Measurements from ENCODE around the gene DHRS13.

DHRS13 gene

GRCh38 chr17:28950752-28951427, 48.0 kb upstream of the DHRS13 start:
- TF ChIP-seq REST (IDR thresholded peaks at IDR 0.05; ENCODE audit: insufficient read depth in 1 of 2, low read depth in 2 of 2, low read length in 2 of 2) (no peak), TAF1 (IDR thresholded peaks at IDR 0.05; ENCODE audit: borderline replicate concordance, insufficient read depth, low read length) (no peak), FOXP2 (optimal IDR thresholded peaks at IDR 0.05; ENCODE audit: borderline replicate concordance, extremely low read depth, extremely low read length, insufficient read depth) (no peak), SIN3A (IDR thresholded peaks at IDR 0.05; ENCODE audit: borderline replicate concordance, insufficient read depth, low read length) (no peak)

- no peak for TF ChIP-seq FOXP2 (optimal IDR thresholded peaks at IDR 0.05; ENCODE audit: borderline replicate concordance, extremely low read depth, extremely low read length, insufficient read depth)
- no peak for TF ChIP-seq POLR2AphosphoS5 (IDR thresholded peaks at IDR 0.05; ENCODE audit: low read depth, low read length)
- no peak for TF ChIP-seq REST (IDR thresholded peaks at IDR 0.05; ENCODE audit: insufficient read depth in 1 of 2, low read depth in 2 of 2, low read length in 2 of 2)
- no peak for TF ChIP-seq SIN3A (IDR thresholded peaks at IDR 0.05; ENCODE audit: borderline replicate concordance, insufficient read depth, low read length)
- no peak for TF ChIP-seq TAF1 (IDR thresholded peaks at IDR 0.05; ENCODE audit: borderline replicate concordance, insufficient read depth, low read length)
Observed at GRCh38 chr17:28950017-28950751, 47.3 kb upstream of the DHRS13 start.

- TF ChIP-seq REST (IDR thresholded peaks at IDR 0.05; ENCODE audit: insufficient read depth in 1 of 2, low read depth in 2 of 2, low read length in 2 of 2): no peak
- 0 out of 2 replicates have a peak, but pooled peaks have one; percentile 44 for TF ChIP-seq SIN3A (IDR thresholded peaks at IDR 0.05; ENCODE audit: borderline replicate concordance, insufficient read depth, low read length)
- TF ChIP-seq POLR2AphosphoS5 (IDR thresholded peaks at IDR 0.05; ENCODE audit: low read depth, low read length): no peak
- no peak for TF ChIP-seq FOXP2 (optimal IDR thresholded peaks at IDR 0.05; ENCODE audit: borderline replicate concordance, extremely low read depth, extremely low read length, insufficient read depth)
- no peak for TF ChIP-seq TAF1 (IDR thresholded peaks at IDR 0.05; ENCODE audit: borderline replicate concordance, insufficient read depth, low read length)
Observed at GRCh38 chr17:28949185-28950016, 46.5 kb upstream of the DHRS13 start.

- TF ChIP-seq POLR2AphosphoS5 (IDR thresholded peaks at IDR 0.05; ENCODE audit: low read depth, low read length) (no peak), FOXP2 (optimal IDR thresholded peaks at IDR 0.05; ENCODE audit: borderline replicate concordance, extremely low read depth, extremely low read length, insufficient read depth) (no peak), REST (IDR thresholded peaks at IDR 0.05; ENCODE audit: insufficient read depth in 1 of 2, low read depth in 2 of 2, low read length in 2 of 2) (no peak), TAF1 (IDR thresholded peaks at IDR 0.05; ENCODE audit: borderline replicate concordance, insufficient read depth, low read length) (no peak), SIN3A (IDR thresholded peaks at IDR 0.05; ENCODE audit: borderline replicate concordance, insufficient read depth, low read length) (no peak)
Observed at GRCh38 chr17:28948873-28949184, 46.0 kb upstream of the DHRS13 start.
